Stimulated activated naive B cell treated with anti-CD40 and anti-IgM and Interleukin-4, amounts not matched to agents 10 μg/mL and 1 μg/mL and 100 μg/mL, for 72 hours (primary cell): Measurements from ENCODE around the gene ZNF444.

Experiments
- ATAC-seq, 2 donors: fragments of 150-1000 bp; cut with Tn5 transposase; replicated peaks; 2 replicates each; pipeline ENCODE4 v1.10.0; 2021; ENCODE audit warnings: moderate library complexity in 1 of 2
- DNase-seq: peaks from one replicate; pipeline ENCODE4 v3.0.0; 2021
- H3K27ac Mint-ChIP-seq: one replicate; pipeline ENCODE4 v1.8.0; 2022; ENCODE audit warnings: mild to moderate bottlenecking, mixed read lengths
- H3K27me3 Mint-ChIP-seq, 2 donors: one replicate each; pipeline ENCODE4 v1.8.0; 2022; ENCODE audit warnings: mixed read lengths in 2 of 2
- H3K36me3 Mint-ChIP-seq, 2 donors: one replicate each; pipeline ENCODE4 v1.8.0; 2022; ENCODE audit warnings: mixed read lengths in 2 of 2, mild to moderate bottlenecking in 1 of 2
- H3K4me1 Mint-ChIP-seq, 2 donors: one replicate each; pipeline ENCODE4 v1.8.0; 2022; ENCODE audit warnings: mixed read lengths in 2 of 2, mild to moderate bottlenecking in 1 of 2
- H3K4me3 Mint-ChIP-seq, 2 donors: one replicate each; pipeline ENCODE4 v1.8.0; 2022; ENCODE audit warnings: mild to moderate bottlenecking in 2 of 2, mixed read lengths in 2 of 2, moderate library complexity in 1 of 2
- H3K9me3 Mint-ChIP-seq, 2 donors: one replicate each; pipeline ENCODE4 v1.8.0; 2022; ENCODE audit warnings: mixed read lengths in 2 of 2, mild to moderate bottlenecking in 1 of 2

The ZNF444 gene

GRCh38 chr19:56123266-56123891 lies 17.7 kb upstream of the ZNF444 start:
- H3K27ac Mint-ChIP-seq: no peak overlapping the region
- H3K27me3 Mint-ChIP-seq: no peaks in the 10 kb centered on the region
- no peak for DNase-seq
- H3K36me3 Mint-ChIP-seq: peaks cover 9 to 16% of the 10 kb centered on the region in 2 donors
- H3K4me3 Mint-ChIP-seq: no peak overlapping the region
- no peak for ATAC-seq
- no peaks in the 10 kb centered on the region for H3K9me3 Mint-ChIP-seq
- peaks cover 16 to 31% of the 10 kb centered on the region in 2 donors for H3K4me1 Mint-ChIP-seq

GRCh38 chr19:56124578-56124977 lies 16.5 kb upstream of the ZNF444 start:
- Mint-ChIP-seq H3K36me3 (peaks cover 7% of the 10 kb centered on the region in 2 donors), H3K27ac (no peak overlapping the region), H3K9me3 (no peaks in the 10 kb centered on the region), H3K4me1 (peaks cover 5 to 19% of the 10 kb centered on the region in 2 donors), H3K4me3 (no peak overlapping the region), H3K27me3 (no peaks in the 10 kb centered on the region)
- ATAC-seq (no peak), DNase-seq (no peak)

GRCh38 chr19:56125806-56126590 lies 15.1 kb upstream of the ZNF444 start:
- ATAC-seq: no peak
- no peak overlapping the region for H3K4me3 Mint-ChIP-seq
- H3K27ac Mint-ChIP-seq: no peak overlapping the region

GRCh38 chr19:56126983-56127780 lies 13.9 kb upstream of the ZNF444 start:
- H3K4me3 Mint-ChIP-seq: no peak overlapping the region
- H3K27ac Mint-ChIP-seq: no peak overlapping the region
- no peaks in the 10 kb centered on the region for H3K36me3 Mint-ChIP-seq
- no peaks in the 10 kb centered on the region for H3K9me3 Mint-ChIP-seq
- H3K4me1 Mint-ChIP-seq: no peaks in the 10 kb centered on the region
- DNase-seq: no peak
- no peak for ATAC-seq
- no peaks in the 10 kb centered on the region for H3K27me3 Mint-ChIP-seq

More at GRCh38 chr19:56125806-56126590, 15.1 kb upstream of the ZNF444 start:
- peaks cover 0 to 2% of the 10 kb centered on the region in 2 donors for H3K36me3 Mint-ChIP-seq
- H3K4me1 Mint-ChIP-seq: peaks cover 0 to 9% of the 10 kb centered on the region in 2 donors
- H3K27me3 Mint-ChIP-seq: no peaks in the 10 kb centered on the region
- no peaks in the 10 kb centered on the region for H3K9me3 Mint-ChIP-seq
- DNase-seq: no peak

GRCh38 chr19:56130006-56130405 lies 11.1 kb upstream of the ZNF444 start:
- H3K4me3 Mint-ChIP-seq: no peak overlapping the region
- no peaks in the 10 kb centered on the region for H3K27me3 Mint-ChIP-seq
- DNase-seq: no peak
- no peak overlapping the region for H3K27ac Mint-ChIP-seq
- H3K36me3 Mint-ChIP-seq: no peaks in the 10 kb centered on the region
- ATAC-seq: no peak
- no peaks in the 10 kb centered on the region for H3K9me3 Mint-ChIP-seq
- peaks cover 8 to 12% of the 10 kb centered on the region in 2 donors for H3K4me1 Mint-ChIP-seq

GRCh38 chr19:56131651-56132050 lies 9.4 kb upstream of the ZNF444 start:
- H3K36me3 Mint-ChIP-seq: no peaks in the 10 kb centered on the region
- no peaks in the 10 kb centered on the region for H3K9me3 Mint-ChIP-seq
- H3K27ac Mint-ChIP-seq: no peak overlapping the region
- ATAC-seq (no peak), DNase-seq (no peak)
- H3K4me3 Mint-ChIP-seq: no peak overlapping the region
- H3K27me3 Mint-ChIP-seq: no peaks in the 10 kb centered on the region
- H3K4me1 Mint-ChIP-seq: peaks cover 8 to 12% of the 10 kb centered on the region in 2 donors

GRCh38 chr19:56132316-56132822 lies 8.7 kb upstream of the ZNF444 start:
- DNase-seq (no peak), ATAC-seq (no peak)
- Mint-ChIP-seq H3K27me3 (no peaks in the 10 kb centered on the region), H3K9me3 (no peaks in the 10 kb centered on the region), H3K4me1 (peaks cover 8 to 12% of the 10 kb centered on the region in 2 donors), H3K36me3 (no peaks in the 10 kb centered on the region), H3K4me3 (no peak overlapping the region), H3K27ac (peak overlapping the region; percentile 47)

- Mint-ChIP-seq H3K4me1 (peaks cover 10 to 12% of the 10 kb centered on the region in 2 donors), H3K4me3 (peak overlapping the region; percentile 10 to 64), H3K27ac (peak overlapping the region; percentile 87), H3K9me3 (no peaks in the 10 kb centered on the region), H3K36me3 (no peaks in the 10 kb centered on the region), H3K27me3 (no peaks in the 10 kb centered on the region)
- ATAC-seq (peak; percentile 100), DNase-seq (peak; percentile 77)
Measured at GRCh38 chr19:56133858-56134653, 7.0 kb upstream of the ZNF444 start.

GRCh38 chr19:56134654-56134921 lies 6.5 kb upstream of the ZNF444 start:
- H3K4me1 Mint-ChIP-seq: peaks cover 12 to 14% of the 10 kb centered on the region in 2 donors
- peak overlapping the region; percentile 10 to 64 for H3K4me3 Mint-ChIP-seq
- ATAC-seq: no peak
- no peak for DNase-seq
- H3K9me3 Mint-ChIP-seq: no peaks in the 10 kb centered on the region
- H3K27ac Mint-ChIP-seq: peak overlapping the region; percentile 87
- no peaks in the 10 kb centered on the region for H3K27me3 Mint-ChIP-seq
- no peaks in the 10 kb centered on the region for H3K36me3 Mint-ChIP-seq

- Mint-ChIP-seq H3K27ac (no peak overlapping the region), H3K4me3 (no peak overlapping the region), H3K27me3 (no peaks in the 10 kb centered on the region), H3K36me3 (no peaks in the 10 kb centered on the region), H3K4me1 (peaks cover 19 to 22% of the 10 kb centered on the region in 2 donors), H3K9me3 (no peaks in the 10 kb centered on the region)
- DNase-seq: no peak
- no peak for ATAC-seq
Measured at GRCh38 chr19:56136362-56136761, 4.7 kb upstream of the ZNF444 start.

- H3K27ac Mint-ChIP-seq: peak overlapping the region; percentile 37
- no peaks in the 10 kb centered on the region for H3K27me3 Mint-ChIP-seq
- no peaks in the 10 kb centered on the region for H3K36me3 Mint-ChIP-seq
- ATAC-seq (no peak), DNase-seq (no peak)
- no peak overlapping the region for H3K4me3 Mint-ChIP-seq
- H3K4me1 Mint-ChIP-seq: peaks cover 22 to 28% of the 10 kb centered on the region in 2 donors
- H3K9me3 Mint-ChIP-seq: no peaks in the 10 kb centered on the region
Measured at GRCh38 chr19:56137405-56137804, 3.7 kb upstream of the ZNF444 start.

GRCh38 chr19:56138069-56138468 lies 3.0 kb upstream of the ZNF444 start:
- Mint-ChIP-seq H3K4me1 (peaks cover 25 to 33% of the 10 kb centered on the region in 2 donors), H3K9me3 (no peaks in the 10 kb centered on the region), H3K27me3 (no peaks in the 10 kb centered on the region), H3K4me3 (no peak overlapping the region), H3K27ac (peak overlapping the region; percentile 51), H3K36me3 (peaks cover 1 to 3% of the 10 kb centered on the region in 2 donors)
- ATAC-seq (no peak), DNase-seq (no peak)

GRCh38 chr19:56139847-56140582 lies 1.1 kb upstream of the ZNF444 start:
- Mint-ChIP-seq H3K4me3 (peak overlapping the region; percentile 88 to 89), H3K27me3 (no peaks in the 10 kb centered on the region), H3K27ac (peak overlapping the region; percentile 95), H3K36me3 (peaks cover 1 to 7% of the 10 kb centered on the region in 2 donors), H3K9me3 (no peaks in the 10 kb centered on the region), H3K4me1 (peaks cover 26 to 38% of the 10 kb centered on the region in 2 donors)
- ATAC-seq (no peak), DNase-seq (no peak)
